GM12864 (cell line): ENCODE data around the gene SLC19A2.

Experiments used
- DNase-seq: peaks from one replicate; pipeline ENCODE4 v3.0.0-alpha.2; 2011; ENCODE audit warnings: low read depth
- H3K4me3 ChIP-seq: 2 replicates; pipeline ENCODE4 v1.5.1; 2011; ENCODE audit warnings: mild to moderate bottlenecking, low read depth, low read length, control low read depth
- TF ChIP-seq, protein P1 (sequence below): IDR thresholded peaks from 2 replicates; pipeline ENCODE4 v1.5.1; 2011; ENCODE audit warnings: low read depth, mild to moderate bottlenecking, moderate library complexity, low read length, control low read depth, inconsistent platforms; ENCODE audit errors: missing control alignments

Gene SLC19A2

DNA sequence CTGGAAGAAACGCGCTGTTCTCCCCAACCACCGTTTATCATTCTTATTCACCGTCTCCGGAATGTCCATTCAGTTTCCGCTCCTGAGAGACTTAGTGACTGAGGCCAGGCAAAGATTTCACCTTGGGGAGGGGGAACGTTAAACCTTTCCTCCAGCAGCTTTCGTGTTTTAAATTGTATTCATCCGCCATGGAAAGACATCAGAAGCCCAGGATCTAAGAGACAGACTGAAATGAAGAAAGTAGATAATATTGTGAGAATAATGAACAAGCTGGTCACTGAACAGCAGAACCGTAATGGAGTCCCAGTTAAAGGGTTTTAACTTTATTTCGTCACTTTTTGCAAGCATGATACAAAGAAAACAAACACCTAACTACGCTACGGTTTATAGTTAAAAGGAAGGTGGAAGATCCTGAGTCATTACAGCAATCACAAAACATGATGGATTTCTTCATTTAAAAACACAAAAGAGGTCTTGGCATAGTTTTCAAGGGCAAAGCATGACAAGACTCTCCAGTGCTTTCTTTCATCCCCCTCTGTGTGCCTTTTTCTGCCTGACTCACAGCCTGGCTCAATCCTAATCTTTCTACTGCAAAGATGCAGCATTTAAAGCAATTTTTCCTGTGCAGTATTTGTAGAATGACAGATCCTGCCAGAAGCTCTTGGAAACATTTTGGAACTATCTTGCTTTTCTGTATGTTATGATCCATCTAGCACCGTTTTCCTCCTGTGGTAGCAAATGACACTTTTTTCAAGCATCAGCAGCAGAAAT lies 722 bp upstream of the SLC19A2 start:
- TF ChIP-seq, protein P1, sequence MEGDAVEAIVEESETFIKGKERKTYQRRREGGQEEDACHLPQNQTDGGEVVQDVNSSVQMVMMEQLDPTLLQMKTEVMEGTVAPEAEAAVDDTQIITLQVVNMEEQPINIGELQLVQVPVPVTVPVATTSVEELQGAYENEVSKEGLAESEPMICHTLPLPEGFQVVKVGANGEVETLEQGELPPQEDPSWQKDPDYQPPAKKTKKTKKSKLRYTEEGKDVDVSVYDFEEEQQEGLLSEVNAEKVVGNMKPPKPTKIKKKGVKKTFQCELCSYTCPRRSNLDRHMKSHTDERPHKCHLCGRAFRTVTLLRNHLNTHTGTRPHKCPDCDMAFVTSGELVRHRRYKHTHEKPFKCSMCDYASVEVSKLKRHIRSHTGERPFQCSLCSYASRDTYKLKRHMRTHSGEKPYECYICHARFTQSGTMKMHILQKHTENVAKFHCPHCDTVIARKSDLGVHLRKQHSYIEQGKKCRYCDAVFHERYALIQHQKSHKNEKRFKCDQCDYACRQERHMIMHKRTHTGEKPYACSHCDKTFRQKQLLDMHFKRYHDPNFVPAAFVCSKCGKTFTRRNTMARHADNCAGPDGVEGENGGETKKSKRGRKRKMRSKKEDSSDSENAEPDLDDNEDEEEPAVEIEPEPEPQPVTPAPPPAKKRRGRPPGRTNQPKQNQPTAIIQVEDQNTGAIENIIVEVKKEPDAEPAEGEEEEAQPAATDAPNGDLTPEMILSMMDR, result no peak
- peak overlapping the region; percentile 84 for H3K4me3 ChIP-seq
- no peak for DNase-seq

DNA sequence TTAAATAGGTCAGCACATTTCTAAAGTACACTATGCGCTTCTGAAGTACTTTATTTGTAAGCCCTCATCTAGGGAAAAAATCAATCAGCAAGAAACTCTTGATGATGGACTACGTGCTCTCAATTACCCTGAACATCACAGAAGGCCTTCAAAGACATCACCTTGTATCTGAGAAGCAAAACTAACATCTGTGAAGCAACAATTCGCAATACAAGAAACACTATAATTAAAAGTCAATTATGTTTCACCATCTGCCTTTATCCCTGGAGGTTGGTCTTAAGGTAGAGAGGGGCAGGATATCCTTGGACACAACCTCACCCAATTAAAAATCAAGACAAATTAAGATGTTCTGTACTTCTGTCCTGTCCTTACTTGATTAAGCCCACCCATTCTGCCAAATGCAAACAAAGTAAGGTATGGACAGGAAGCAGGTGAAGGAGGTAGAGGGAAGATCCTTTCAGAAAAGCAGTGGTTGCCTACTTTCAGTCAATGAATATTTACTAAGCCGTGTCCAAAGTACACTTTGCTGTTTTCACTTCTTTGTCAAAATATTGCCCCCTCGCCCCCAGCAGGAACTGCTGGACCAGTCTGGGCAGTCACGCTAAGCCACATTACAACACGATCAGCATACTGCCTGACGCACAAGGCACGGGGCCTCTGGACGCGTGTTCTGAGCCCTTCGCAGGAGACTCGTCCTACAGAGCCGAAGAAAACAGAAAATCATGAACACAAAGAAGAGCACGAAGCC lies 887 bp downstream of the SLC19A2 start:
- TF ChIP-seq, protein P1, result no peak
- peak overlapping the region; percentile 84 for H3K4me3 ChIP-seq
- no peak for DNase-seq

DNA sequence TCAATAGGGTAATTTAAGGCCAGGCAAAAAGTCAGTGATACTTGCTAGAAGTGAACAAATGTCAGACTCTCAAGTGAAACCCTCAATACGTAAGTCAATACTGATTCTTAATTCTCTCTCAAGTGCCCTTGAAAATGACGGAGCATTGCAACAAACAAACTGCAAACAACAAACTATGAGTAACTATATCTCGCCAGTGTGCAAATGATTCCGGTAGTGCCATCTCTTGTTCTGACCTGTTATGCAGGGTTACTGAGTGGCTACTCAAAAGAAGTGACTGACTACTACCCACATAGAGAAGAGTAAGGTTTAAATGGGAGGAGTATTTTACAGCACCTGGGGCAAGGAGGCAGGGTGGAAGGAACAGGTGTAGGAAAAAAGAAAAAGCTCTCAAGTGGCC lies 1.6 kb downstream of the SLC19A2 start:
- H3K4me3 ChIP-seq, result no peak overlapping the region
- DNase-seq, result no peak
- TF ChIP-seq, protein P1, result no peak

DNA sequence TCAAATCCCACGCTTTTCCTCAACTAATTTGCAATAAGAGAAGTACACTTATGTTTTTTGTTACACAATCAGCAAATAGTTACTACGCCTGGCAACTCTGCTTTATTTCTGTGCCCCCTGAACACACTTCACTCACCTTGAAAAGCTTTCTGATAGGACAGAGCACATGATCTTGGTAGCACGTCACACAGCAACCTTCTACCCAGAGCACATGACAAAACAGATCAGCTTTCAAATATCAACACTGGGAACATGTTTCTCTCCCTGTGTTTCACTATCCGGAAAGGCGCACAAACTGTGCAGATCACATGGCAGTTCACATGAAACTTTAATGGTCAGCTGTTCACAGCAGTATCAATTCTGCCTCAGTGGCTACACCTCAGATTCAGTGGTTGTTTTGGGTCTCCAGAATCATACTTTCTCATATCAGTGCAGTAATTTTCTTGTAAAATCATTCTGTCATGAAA lies 2.2 kb downstream of the SLC19A2 start:
- no peak overlapping the region for H3K4me3 ChIP-seq
- TF ChIP-seq, protein P1, result no peak

DNA sequence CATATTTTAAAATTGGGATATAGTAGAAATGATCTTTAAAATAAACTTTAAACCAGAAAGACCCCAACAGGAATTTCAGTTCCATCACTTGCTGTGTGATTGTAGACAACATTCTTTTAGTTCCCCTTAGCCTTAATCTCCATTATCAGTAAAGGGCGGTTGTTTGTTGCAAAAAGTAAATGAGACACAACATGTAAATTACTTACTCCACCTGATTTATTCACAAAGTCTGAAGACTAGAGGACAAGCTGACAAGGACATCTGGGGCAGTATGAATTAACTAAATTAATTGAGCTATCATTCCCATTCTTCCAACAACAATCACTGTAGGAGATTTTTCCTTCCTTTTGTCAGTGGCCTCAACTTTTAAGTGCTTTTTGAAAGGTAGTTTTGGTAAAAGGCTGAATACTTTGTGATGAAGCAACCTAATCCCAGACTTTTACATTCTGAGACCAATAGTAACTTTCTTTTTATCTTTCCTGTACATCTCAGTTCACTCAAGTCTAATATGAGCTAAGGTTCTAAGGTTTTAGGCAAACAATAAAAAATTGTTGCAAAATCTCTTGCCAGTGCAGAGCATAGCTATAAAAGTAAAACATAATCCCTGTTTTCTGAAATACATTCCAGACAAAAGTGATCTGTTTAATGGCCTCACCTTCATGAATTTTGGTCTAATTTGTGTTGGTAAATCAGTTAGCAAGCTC lies 6.2 kb downstream of the SLC19A2 start:
- H3K4me3 ChIP-seq, result no peak overlapping the region
- TF ChIP-seq, protein P1, result no peak
- no peak for DNase-seq

More for the DNA sequence above, 2.2 kb downstream of the SLC19A2 start:
- no peak for DNase-seq

DNA sequence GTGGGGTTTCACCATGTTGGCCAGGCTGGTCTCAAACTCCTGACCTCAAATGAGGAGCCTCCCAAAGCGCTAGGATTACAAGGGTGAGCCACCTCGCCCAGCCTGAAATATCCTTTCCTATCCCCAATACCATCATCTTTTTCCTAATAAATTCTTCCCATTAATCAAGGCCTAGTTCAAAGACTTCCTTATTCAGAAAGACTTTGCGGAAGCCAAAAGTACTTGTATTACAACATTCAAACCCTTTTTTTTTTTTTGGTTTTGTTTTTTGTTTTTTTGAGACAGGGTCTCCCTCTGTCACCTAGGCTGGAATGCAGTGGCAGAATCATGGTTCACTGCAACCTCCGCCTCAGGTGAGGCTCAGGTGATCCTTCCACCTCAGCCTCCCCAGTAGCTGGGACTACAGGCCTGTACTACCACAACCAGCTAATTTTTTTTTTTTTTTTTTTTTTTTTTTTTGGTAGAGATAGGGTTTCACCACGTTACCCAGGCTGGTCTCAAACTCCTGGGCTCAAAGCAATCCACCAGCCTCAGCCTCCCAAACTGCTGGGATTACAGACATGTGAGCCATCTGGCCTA lies 7.6 kb downstream of the SLC19A2 start:
- no peak overlapping the region for H3K4me3 ChIP-seq
- TF ChIP-seq, protein P1, result no peak
- no peak for DNase-seq
